Suppressor macrophage treated with lipopolysaccharide for 4 hours (primary cell): ENCODE data around the gene TOMM7.
"Not testable (repeated sequence)": the region's sequence is repeated elsewhere in the genome, so short reads cannot be mapped to it uniquely, and the experiment has no call there.

Source experiments
- DNase-seq: peaks from one replicate; pipeline ENCODE4 v3.0.0-alpha.2; 2020

Gene TOMM7

DNA sequence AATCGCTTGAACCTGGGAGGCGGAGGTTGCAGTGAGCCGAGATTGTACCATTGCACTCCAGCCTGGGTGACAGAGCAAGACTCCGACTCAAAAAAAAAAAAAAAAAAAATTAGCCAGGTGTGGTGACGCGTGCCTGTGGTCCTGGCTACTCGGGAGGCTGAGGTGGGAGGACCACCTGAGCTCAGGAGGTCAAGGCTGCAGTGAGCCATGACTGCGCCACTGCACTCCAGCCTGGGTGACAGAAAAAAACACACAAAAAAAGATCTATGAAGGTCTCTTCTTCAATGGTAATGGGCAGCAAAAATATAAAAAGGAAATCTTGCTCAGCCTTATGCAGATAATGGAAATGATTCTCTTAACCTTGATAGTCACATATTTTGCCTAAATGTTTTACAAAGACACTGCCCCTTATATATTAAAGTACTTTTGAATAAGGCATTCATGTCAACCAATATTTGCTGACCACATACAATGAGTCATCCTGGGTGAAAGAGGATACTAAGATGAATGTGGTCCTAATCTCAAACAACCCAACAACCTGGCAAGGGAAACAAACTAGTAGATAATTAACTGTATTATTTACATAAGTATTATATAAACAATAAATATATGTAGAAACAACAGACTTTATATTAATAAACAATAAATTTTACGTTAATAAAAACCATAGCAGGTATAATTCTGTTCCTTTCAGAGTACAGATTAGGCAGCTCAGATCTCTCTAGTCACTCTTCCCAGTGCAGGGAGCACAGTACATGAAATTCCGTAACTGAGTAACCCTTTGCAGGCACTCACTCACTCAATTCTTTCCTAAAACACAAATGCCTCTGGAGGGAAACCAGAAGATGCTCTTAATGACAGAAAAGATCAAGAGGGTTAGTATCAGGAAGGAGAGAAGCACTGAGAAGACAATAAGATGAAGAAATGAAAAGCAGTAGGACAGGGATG, 8.1 kb downstream of the TOMM7 start:
- no peak for DNase-seq

DNA sequence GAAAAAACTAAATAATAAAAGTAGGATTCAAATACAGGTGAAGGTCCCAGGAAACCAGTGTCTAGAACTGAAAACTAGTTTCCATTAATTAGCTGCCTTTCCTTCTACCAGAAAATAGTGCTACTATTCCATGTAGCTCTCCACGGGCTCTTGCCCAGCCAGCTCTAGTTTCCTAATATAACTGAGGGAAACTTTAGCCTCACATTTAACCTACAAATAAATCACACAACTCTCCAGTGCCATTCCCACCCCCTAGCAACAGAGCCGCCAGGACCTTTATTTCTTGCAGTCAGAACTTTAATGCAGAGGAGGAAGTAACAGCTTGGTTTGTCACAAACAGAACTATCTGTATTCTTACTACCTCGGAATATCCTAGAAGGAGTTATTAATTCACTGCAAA, 10.3 kb downstream of the TOMM7 start:
- DNase-seq = no peak

DNA sequence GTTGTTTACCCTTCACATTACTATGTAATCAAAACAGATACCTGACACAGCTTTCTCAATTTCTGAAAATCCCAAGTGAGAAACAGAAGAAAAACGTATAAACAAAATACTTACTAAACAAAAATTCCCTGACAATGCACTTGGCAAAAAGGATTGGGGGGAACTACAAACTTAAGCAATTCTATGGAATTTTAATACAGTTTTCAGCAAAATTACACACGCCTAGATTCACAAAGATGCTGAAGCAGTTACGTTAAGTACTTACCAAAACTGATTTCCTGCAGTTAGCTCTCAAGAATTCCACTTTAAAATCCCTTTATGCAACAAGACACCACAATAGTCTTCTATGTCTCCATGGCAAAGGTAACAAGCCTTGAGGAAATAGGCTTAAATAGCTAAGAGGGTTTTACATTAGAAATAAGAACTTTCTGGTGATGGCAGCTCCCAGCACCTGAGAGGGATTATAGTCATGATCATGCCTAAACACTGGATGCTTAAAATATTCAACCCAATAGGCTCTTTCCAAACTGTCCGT, 10.8 kb downstream of the TOMM7 start:
- no peak for DNase-seq

DNA sequence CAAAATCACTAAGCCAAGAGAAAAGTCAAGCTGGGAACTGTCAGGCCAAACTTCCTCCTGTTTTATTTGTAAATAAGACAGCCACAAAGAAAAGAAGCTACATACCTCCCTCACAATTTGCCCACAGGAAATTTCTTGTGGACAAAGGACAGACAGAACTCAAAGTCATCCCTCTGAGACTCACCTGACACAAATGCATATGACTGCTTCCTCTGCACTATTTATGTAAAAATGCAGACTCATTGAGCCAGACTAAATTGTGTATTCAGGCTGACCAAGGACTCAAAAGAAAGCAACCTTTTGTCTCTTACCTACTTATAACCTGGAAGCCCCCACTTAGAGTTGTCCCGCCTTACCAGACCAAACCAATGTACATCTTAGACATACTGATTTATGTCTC, 11.8 kb downstream of the TOMM7 start:
- no peak for DNase-seq

DNA sequence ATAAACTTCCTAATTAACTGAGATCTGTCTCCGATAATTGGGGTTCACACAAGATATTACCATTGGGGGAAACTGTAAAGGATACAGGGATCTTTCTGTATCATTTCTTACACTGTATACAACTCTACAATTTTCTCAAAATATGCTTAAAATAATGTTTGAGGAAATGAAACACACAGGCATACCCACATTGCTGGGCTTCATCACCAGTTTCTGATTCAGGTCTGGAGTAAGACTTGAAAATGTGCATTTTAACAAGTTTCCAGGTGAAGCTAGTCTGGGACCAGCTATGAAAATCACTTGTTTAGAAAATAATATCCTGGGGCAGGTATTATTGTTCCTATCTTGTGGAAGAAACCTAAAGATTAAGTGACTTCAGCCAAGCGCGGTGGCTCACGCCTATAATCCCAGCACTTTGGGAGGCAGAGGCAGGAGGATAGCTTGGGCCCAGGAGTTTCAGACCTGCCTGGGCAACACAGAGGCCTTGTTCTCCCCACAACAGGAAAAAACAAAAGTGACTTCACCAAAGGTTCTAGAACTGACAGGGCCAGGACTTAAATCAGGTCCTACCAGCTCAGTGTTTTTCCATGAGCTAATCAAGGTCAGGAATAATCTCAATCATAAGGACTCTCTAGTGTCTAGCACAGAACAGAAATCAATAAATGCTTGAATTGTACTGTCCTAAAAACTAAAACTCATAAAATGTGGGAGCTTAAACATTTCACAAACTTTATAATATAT, 12.6 kb downstream of the TOMM7 start:
- DNase-seq = no peak

DNA sequence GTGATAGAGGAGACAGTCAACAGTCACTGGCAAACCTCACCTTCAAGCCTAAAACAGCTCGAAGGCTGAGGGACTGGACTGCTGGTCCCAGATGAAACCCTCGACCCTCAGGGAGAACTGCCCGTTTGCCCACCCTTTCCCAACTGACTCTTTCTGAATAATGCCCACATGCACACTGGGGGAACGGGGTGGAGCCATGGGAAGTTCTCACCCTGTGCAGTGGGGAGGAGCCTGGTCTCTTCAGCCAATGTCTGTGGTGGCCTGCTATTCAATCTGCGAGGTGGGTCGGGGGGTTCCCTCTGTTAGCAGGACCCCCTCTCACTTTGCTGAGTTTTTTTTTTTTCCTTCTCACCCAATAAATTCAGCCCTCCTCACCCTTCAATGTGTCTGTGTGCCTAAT, 14.5 kb downstream of the TOMM7 start:
- no peak for DNase-seq

DNA sequence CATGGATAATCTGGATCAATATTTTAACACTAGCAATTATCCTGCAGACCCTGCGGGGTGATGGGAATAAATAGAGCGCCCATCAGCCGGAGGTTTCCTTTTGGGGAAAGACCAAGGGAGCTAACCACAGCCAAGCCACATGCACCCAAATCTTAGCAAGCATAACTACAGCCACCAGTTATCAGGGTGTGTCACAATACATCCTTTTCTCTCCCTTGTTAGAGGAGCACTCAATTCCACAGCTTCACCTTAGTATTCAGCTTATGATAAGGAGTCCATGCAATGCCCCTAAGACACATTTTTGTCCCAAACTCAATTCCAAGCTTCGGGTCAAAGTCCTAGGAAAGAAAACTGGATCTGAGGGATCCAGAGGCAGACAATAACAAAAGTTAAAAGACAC, 15.9 kb downstream of the TOMM7 start:
- DNase-seq = no peak

DNA sequence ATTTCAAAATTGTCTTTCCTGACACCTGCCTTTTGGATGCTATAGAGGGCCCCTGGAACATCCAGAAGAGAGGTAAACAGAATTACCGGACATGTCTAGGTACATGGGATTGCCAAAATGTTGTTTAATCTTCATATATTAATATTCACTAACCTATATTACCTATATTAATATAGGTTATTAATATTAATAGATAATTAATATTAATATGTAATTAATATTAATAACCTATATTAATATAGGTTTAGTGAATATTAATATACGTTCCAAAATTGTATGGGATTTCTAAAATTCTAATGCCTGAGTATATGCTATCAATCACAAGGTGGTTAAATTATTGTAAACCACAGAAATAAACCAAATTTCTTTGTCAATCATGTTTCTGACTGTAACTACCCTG, 17.4 kb downstream of the TOMM7 start:
- no peak for DNase-seq

DNA sequence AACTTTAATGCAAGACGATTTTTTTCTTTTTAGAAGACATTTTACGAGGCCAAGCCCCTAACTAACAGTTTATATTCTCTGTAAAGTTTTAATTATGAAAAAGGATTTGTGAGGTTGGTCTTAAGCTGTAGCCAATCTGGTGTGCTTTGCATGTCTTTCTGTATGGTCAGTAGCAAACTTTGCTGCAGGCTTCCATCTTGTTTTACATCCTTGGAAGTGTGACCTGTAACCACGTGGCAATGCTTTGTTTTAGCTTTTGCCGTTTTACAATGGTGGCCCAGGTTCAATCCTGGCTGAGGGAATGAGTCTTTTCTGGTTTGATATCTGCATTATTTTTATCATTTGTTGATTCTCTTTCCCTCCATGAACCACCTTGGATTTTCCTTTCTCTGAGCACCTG, 19.8 kb downstream of the TOMM7 start:
- DNase-seq = not testable (repeated sequence)

DNA sequence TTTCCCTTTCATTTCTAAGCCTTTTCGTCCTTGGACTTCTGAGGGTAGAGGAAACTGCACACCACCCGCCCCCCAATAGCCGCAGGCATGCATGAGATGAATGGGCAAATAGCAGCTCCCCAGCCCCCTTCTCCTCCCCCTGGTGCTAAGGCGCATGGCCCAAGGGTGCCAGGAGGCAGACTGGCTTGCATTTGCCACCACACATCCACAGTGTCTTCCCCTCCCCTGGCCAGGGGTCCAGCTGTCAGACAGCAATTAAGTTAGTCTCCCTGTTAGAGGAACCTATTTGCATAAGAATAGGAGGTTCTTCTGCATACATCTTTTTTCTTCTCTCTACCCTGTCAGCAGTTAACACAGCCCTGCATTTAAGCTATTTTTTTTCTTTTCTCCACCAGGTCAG, 20.2 kb downstream of the TOMM7 start:
- no peak for DNase-seq

DNA sequence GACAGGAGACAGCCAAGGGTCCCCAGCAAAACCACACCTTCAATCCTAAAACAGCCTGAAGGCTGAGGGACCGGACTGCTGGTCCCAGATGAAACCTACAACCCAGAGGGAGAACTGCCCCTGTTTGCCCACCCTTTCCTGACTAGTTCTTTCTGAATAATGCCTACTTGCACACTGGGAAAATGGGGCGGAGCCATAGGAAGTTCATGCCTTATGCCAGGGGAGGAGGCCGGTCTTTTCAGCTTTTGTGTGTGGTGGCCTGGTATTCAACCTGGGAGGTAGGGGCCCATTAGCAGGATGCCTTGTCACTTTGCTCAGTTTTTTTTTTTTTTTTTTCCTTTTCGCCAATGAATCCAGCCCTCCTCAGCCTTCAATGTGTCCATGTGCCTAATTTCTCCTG, 20.7 kb downstream of the TOMM7 start:
- DNase-seq = no peak

DNA sequence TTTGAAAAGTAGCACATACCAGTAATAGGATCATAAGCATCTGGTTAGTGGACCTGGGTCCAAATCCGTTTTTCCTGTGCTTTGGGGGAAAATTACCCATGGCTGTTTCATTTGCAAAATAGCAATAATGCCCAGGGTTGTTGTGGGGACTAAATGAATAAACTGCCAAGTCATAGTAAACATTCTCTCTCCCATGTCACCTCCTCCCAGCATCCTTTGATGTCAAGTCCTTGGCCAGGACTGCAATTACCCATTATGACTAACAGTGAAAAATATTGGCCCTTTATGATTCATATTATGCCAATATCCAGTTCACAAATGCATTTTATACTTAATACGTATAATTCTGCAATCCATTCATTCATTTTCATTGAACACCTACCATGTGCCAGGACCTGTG, 23.0 kb downstream of the TOMM7 start:
- DNase-seq = no peak

DNA sequence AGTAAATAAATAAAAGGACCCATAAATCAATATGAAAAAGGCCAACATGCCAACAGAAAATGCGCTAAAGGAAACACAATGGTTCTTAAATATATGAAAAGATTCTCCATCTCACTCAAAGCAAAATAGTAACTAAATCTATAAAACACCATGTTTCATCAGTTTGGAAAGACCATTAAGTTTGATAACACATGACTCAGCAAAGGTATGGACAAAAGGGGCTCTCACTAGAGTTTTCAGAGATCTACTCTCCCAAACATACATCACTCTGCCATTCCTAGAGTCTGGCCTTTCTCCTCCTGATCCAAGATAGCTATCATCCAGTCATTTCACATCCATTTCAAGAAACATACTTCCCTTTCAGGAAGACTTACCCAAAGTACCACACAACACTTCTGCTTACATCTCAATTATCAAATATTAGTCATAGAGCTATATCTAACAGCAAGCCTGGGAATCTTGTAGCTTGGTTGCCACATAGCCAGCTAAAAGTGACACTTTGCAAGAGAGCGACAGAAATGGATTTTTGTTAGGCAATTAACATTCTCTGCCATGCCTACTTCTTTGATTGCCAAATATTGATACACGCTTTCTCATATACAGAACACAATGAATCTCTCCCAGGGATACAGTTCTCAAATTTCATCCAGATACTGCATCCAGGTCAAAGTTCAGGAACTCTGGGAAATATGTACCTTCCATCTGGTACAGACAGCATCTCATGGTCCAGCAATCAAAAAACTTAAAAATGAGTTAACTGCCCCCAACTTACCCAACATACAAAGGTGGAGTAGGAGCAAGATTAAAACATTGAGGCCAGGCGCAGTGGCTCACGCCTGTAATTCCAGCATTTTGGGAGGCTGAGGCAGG, 28.8 kb downstream of the TOMM7 start:
- DNase-seq = peak; percentile 54

DNA sequence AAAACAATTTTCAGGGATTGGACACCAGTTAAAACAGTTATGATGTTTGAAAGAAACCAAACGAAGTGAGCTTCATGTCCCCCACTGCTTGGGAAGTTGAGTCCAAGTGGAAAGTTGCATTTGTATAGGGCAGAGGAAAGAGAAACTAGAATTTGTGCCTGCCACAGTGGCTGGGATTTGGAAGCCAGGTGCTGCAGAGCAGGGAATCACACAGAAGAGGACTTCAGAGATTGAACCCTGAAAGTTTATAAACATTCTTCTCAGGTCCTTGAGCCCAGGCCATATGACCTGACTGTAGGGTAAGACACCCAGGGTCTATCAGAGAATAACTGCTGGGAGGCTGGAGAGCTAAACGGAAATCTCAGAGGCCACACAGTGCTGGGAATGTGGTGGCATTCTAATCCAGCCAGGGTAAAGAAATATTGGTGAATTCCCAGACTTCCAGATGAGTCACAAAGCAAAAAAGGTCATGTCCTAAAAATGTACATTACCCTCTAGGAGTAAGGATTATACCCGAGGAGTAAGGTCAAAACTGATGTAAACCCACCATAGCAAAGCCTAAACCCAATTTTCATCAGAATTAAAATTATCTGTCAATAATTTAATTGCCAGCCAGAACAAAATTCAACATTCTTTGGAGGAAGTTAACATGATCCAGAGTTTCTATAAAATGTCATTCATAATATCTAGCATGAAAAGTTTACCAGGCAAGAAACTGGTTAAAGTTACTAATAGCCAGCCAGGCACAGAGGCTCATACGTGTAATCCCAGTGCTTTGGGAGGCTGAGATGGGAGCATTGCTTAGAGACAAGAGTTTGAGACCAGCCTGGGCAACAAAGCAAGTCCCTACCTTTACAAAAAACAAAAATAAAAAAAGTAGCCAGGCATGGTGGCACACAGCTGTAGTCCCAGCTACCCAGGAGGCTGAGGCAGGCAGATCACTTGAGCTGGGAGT, 31.2 kb downstream of the TOMM7 start:
- no peak for DNase-seq

DNA sequence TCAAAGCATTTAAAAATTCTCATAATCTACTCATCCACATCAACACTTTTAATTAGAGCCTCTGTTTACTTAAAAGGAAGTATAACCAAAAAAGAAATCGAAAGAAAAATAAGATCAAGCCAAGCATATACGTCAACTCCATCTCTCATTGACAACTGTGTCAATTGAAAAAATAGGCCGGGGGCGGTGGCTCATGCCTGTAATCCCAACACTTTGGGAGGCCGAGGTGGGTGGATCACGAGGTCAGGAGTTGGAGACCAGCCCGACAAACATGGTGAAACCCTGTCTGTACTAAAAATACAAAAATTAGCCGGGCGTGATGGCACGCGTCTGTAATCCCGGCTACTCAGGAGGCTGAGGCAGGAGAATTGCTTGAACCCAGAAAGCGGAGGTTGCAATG, 32.0 kb downstream of the TOMM7 start:
- not testable (repeated sequence) for DNase-seq

DNA sequence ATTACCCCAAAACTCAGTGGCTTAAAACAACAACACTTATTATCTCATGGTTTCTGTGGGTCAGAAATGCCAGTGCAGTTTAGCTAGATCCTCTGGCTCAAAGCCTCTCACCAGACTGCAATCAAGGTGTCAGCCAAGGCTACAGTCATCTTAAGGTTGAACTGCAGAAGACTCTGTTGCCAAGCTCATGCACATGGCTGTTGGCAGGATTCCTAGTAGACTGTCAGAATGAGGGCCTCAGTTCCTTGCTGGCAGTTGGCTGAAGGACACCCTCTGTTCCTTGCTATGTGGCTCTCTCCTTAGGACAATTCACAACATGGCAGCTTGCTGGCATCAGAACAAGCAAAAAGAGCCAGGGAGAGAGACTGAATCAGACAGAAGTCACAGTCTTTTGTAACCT, 34.7 kb downstream of the TOMM7 start:
- no peak for DNase-seq

DNA sequence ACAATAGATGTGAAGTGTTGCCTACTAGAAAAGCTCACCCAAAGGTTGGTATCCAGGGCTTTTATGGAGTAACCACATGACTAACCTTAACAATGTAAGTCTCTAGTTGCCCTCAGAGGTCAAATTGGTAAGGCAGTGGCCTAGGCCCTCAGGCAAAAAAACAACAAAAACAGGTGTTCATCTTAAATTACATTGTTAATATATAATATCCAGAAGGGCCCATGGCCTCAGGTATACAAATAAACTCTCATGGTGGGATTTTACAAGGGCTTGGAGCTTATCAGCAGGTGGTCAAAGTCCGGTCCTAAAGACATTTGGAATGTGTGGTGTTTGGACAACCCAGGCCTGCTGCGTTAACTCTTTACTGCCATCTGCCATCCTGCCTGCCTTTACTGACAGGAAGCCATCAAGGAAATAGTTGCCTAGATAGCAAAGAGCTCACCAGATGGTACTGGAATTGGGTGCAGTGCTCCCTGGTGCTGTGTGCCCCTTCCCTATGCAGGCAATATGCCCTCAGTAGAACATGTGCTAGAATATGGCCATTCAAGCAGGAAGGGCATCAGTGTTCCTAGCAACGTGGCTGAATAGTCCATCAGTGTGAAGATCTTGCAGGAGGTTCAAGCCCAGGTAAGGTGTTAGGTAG, 36.2 kb downstream of the TOMM7 start:
- DNase-seq = no peak

DNA sequence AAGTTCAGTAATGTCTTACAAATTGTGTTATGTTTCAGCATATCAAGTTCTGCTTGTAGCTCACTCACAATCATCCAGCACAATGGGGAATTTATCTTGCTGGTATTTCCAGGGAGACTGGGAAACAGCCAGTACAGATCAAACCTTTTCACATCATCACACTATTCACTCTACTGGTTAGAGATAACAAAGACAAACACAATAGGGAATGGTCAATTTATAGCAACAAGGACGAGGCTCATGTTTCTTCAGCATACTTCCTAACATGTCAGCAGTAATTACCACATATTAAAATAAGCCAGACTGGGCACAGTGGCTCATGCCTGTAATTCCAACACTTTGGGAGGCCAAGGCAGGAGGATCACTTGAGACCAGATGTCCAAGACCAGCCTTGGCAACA, 38.3 kb downstream of the TOMM7 start:
- no peak for DNase-seq

DNA sequence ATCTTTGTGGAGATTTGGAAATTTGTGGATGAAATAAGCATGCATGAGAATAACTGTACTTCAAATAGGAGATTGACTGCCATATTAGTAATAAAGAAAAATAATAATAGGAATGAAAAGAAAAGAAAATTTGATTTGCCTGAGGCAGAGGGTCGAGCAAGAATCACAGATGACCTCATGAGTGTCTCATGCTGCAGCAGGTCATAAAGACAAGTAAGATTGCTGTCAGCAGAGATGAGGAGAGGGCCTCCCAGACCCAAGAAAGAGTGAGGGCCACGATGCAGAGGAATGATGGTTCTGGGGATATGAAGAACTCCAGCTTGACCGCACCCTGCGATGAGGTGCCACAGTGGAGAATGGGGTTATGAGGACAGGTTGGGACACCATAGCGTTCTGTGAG, 39.2 kb downstream of the TOMM7 start:
- no peak for DNase-seq

DNA sequence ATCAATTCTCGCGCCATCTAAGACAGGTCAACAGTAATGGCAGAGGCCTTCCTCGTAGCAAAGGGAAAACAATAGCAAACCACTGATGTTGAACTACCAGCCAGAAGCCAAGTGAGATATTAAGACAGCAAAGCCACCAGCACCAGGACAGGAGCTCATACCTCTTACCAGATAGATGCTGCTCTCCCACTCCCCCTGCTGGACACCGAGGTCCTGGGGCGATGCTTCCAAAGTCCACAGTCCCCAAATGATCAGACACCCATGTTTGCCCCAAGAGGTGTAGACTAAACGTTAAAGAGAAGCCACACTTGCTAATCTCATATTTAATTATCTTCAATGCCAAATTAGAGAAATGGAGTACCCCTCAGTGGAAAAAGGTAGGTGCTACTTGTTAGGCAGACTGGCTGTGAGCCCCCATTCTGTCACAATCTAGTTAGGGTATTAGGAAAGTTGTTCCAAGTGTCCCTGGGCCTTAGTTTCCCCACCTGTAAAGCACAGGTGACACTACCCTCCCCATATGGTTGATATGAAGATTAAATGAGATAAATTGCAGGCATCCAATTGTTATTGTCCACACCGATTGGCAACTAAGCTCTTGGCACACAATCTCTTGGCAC, 39.9 kb downstream of the TOMM7 start:
- peak; percentile 84 for DNase-seq

DNA sequence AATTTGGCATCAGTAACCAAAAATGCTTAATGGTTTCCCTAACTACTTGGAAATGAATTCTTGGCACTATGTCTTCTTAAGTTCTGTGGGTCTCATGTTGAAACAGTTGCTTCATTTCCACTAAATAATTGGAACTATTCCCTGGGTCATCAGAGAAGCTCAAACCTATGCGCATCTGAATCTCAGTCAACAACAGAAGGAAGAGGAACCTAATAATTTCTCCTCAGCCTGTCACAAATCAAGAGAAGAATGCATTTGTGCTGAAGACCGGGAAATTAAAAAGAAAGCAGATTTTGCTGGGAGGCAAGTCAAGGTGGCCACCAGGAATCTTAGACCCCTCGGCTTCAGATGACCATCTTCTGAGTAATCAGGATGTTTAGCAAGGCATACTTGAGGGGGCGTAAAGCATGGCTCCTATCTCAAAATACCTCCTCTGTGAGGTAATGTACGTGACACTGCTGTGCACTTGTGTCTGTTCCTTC, 41.4 kb downstream of the TOMM7 start:
- DNase-seq = no peak
